ENCODE results near the gene DUSP1. TPM values are rescaled to one million over a fixed set of nuclear protein-coding genes. Genes with fewer than 3 reads are reported as not detected.

DUSP1 gene
- total RNA-seq, 1 donor from 2014 or later, result 5.3 TPM

- intact Hi-C loops (cut with micrococcal nuclease), result no loop called here
Measured at GRCh38 chr5:172728481-172729241, 42.3 kb downstream of the DUSP1 start.

GRCh38 chr5:172727551-172727950 lies 43.4 kb downstream of the DUSP1 start:
- intact Hi-C loops (cut with micrococcal nuclease), result no loop called here

GRCh38 chr5:172726966-172727365 lies 44.0 kb downstream of the DUSP1 start:
- intact Hi-C loops (cut with micrococcal nuclease), result no loop called here

- intact Hi-C loops (cut with micrococcal nuclease), result no loop called here
Measured at GRCh38 chr5:172725785-172726184, 45.2 kb downstream of the DUSP1 start.

- intact Hi-C loops (cut with micrococcal nuclease), result no loop called here
Measured at GRCh38 chr5:172725273-172725672, 45.7 kb downstream of the DUSP1 start.

GRCh38 chr5:172724242-172725183 lies 46.5 kb downstream of the DUSP1 start:
- intact Hi-C loops (cut with micrococcal nuclease), result no loop called here

GRCh38 chr5:172723508-172723907 lies 47.5 kb downstream of the DUSP1 start:
- intact Hi-C loops (cut with micrococcal nuclease), result no loop called here

- intact Hi-C loops (cut with micrococcal nuclease), result no loop called here
Measured at GRCh38 chr5:172722327-172722815, 48.6 kb downstream of the DUSP1 start.

- intact Hi-C loops (cut with micrococcal nuclease), result no loop called here
Measured at GRCh38 chr5:172721455-172722326, 49.3 kb downstream of the DUSP1 start.

- intact Hi-C loops (cut with micrococcal nuclease), result no loop called here
Measured at GRCh38 chr5:172720655-172721054, 50.3 kb downstream of the DUSP1 start.

GRCh38 chr5:172719211-172719610 lies 51.8 kb downstream of the DUSP1 start:
- intact Hi-C loops (cut with micrococcal nuclease), result no loop called here

- intact Hi-C loops (cut with micrococcal nuclease), result no loop called here
Measured at GRCh38 chr5:172718527-172719114, 52.4 kb downstream of the DUSP1 start.

Other genes with a start within 250 kb of the DUSP1 start
- gene NEURL1B, start 129.9 kb downstream of the DUSP1 start, total RNA-seq, result 1.3 TPM in 2 replicates
- gene ERGIC1, start 63.1 kb upstream of the DUSP1 start, total RNA-seq, result 42.8 and 44.0 TPM in 2 replicates
- gene RPL26L1, start 188.2 kb upstream of the DUSP1 start, total RNA-seq, result 40.2 and 46.6 TPM in 2 replicates
- gene ATP6V0E1, start 212.6 kb upstream of the DUSP1 start, total RNA-seq, result 184 and 193 TPM in 2 replicates